GM18519 (cell line): ENCODE measurements around the gene ALS2CL.
"Not testable (repeated sequence)": the region's sequence is repeated elsewhere in the genome, so short reads cannot be mapped to it uniquely, and the experiment has no call there.

ENCODE experiments used
- ATAC-seq: cut with Tn5 transposase; IDR thresholded peaks from one replicate; pipeline ENCODE4 v1.9.1; 2021; ENCODE audit warnings: mild to moderate bottlenecking, moderate library complexity; ENCODE audit not compliant: unreplicated experiment, low FRiP score

Gene ALS2CL

GRCh38 chr3:46693038-46693891, at the start of gene ALS2CL:
ALS2CL (minus strand) TSS chr3:46693679; CDS start chr3:46689440, 4,239 bp downstream.
- no peak for ATAC-seq

- ATAC-seq = no peak
Observed at GRCh38 chr3:46742992-46743585, 49.6 kb upstream of the ALS2CL start.

- ATAC-seq = not testable (repeated sequence)
Observed at GRCh38 chr3:46739565-46739964, 46.1 kb upstream of the ALS2CL start.

- ATAC-seq = no peak
Observed at GRCh38 chr3:46737329-46737731, 43.9 kb upstream of the ALS2CL start.

- ATAC-seq = no peak
Observed at GRCh38 chr3:46736006-46736872, 42.8 kb upstream of the ALS2CL start.

GRCh38 chr3:46734773-46735172, 41.3 kb upstream of the ALS2CL start:
- no peak for ATAC-seq

- no peak for ATAC-seq
Observed at GRCh38 chr3:46733026-46733800, 39.7 kb upstream of the ALS2CL start.

- no peak for ATAC-seq
Observed at GRCh38 chr3:46731795-46732194, 38.3 kb upstream of the ALS2CL start.

GRCh38 chr3:46730819-46731218, 37.3 kb upstream of the ALS2CL start:
- no peak for ATAC-seq

- no peak for ATAC-seq
Observed at GRCh38 chr3:46729038-46729437, 35.6 kb upstream of the ALS2CL start.

- no peak for ATAC-seq
Observed at GRCh38 chr3:46725621-46726314, 32.3 kb upstream of the ALS2CL start.

- no peak for ATAC-seq
Observed at GRCh38 chr3:46724424-46724823, 30.9 kb upstream of the ALS2CL start.

GRCh38 chr3:46722443-46722842, 29.0 kb upstream of the ALS2CL start:
- ATAC-seq = no peak

- no peak for ATAC-seq
Observed at GRCh38 chr3:46721009-46721408, 27.5 kb upstream of the ALS2CL start.

GRCh38 chr3:46719735-46720271, 26.3 kb upstream of the ALS2CL start:
- ATAC-seq = no peak

GRCh38 chr3:46719044-46719565, 25.6 kb upstream of the ALS2CL start:
- no peak for ATAC-seq

- ATAC-seq = no peak
Observed at GRCh38 chr3:46717447-46718231, 24.2 kb upstream of the ALS2CL start, which contains the start of gene PRSS50. PRSS50 (minus strand) TSS chr3:46717869; CDS start chr3:46717824, 45 bp downstream.
